ENCODE results near the gene TMEM178B.

TMEM178B gene

DNA sequence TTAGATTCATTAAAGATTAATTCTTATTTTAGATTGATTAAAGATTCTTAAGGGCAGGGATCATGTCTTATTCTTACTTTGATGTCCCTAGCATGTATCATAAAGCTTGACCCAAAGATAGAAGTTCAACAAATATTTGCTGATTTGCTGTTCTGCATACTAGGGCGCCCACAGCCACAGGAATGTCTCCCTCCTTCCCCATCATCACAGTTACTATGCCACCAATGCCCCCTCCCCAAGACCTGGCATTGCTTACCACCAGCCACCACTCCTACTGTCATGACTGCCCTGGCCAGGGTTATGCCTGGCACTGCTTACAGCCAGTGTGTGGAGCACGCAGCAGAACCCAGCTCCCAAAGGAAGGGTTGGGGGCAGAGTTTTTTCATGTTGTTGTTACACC lies 390.7 kb downstream of the TMEM178B start:
- no peaks in the 10 kb centered on the region for H3K4me1 ChIP-seq
- H3K9me3 ChIP-seq = no peaks in the 10 kb centered on the region
- H3K27ac ChIP-seq = no peak overlapping the region
- no peak for TF ChIP-seq CTCF (IDR thresholded peaks at IDR 0.05)
- no peak overlapping the region for H3K4me3 ChIP-seq
- DNase-seq = no peak
- intact Hi-C loops (cut with DNase I; ENCODE audit: low total_unique reads) = no loop called here
- H3K27me3 ChIP-seq = no peaks in the 10 kb centered on the region
- H3K36me3 ChIP-seq = no peaks in the 10 kb centered on the region

GRCh38 chr7:141466151-141466904 lies 392.5 kb downstream of the TMEM178B start:
- DNase-seq = no peak
- H3K9me3 ChIP-seq = no peaks in the 10 kb centered on the region
- H3K4me3 ChIP-seq = no peak overlapping the region
- no peaks in the 10 kb centered on the region for H3K4me1 ChIP-seq
- intact Hi-C loops (cut with DNase I; ENCODE audit: low total_unique reads) = no loop called here
- H3K27ac ChIP-seq = no peak overlapping the region
- H3K27me3 ChIP-seq = no peaks in the 10 kb centered on the region
- H3K36me3 ChIP-seq = no peaks in the 10 kb centered on the region
- TF ChIP-seq CTCF (IDR thresholded peaks at IDR 0.05) = no peak

DNA sequence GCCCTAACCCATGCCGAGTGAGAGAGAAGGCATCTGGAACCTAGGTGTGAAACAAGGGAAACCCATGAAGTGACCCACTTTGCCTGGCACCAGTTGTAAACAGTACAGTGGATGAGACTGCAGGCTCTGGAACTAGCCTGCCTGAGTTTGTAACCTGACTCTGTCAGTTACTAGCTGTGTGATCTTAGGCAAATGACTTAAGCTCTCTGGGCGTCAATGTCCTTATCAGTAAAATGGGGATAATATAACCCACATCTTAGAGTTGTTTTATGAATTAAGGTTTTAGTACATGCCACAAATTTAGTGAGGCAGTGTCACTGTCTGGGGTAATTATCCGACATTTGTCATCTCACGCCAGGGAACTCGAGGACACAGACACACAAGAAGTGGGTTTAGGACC lies 394.5 kb downstream of the TMEM178B start:
- no peaks in the 10 kb centered on the region for H3K9me3 ChIP-seq
- H3K27me3 ChIP-seq = no peaks in the 10 kb centered on the region
- intact Hi-C loops (cut with DNase I; ENCODE audit: low total_unique reads) = no loop called here
- H3K27ac ChIP-seq = no peak overlapping the region
- no peaks in the 10 kb centered on the region for H3K36me3 ChIP-seq
- H3K4me3 ChIP-seq = no peak overlapping the region
- TF ChIP-seq CTCF (IDR thresholded peaks at IDR 0.05) = no peak
- no peaks in the 10 kb centered on the region for H3K4me1 ChIP-seq
- DNase-seq = no peak

DNA sequence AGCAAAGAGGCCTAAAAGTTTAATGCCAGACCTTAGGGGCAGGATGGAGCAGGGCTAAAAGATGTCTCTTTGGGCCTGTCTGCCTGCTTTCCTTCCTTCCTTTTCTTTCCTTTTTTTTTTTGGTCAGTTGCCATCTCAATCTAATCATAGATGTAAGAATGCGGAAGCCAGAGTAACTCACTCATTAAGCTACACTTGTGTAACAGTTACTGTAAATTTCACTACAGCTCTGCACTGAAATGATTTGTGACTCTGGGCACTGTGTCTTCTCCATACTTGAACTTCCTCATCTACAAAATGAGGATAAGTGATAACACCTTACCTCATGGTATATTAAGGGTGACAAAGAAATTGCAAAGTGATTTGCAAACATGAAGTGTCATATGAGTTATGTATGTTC lies 401.8 kb downstream of the TMEM178B start:
- no peaks in the 10 kb centered on the region for H3K36me3 ChIP-seq
- no peaks in the 10 kb centered on the region for H3K27me3 ChIP-seq
- no peak overlapping the region for H3K4me3 ChIP-seq
- no peak for DNase-seq
- H3K9me3 ChIP-seq = no peaks in the 10 kb centered on the region
- intact Hi-C loops (cut with DNase I; ENCODE audit: low total_unique reads) = no loop called here
- H3K4me1 ChIP-seq = no peaks in the 10 kb centered on the region
- H3K27ac ChIP-seq = no peak overlapping the region
- TF ChIP-seq CTCF (IDR thresholded peaks at IDR 0.05) = no peak

DNA sequence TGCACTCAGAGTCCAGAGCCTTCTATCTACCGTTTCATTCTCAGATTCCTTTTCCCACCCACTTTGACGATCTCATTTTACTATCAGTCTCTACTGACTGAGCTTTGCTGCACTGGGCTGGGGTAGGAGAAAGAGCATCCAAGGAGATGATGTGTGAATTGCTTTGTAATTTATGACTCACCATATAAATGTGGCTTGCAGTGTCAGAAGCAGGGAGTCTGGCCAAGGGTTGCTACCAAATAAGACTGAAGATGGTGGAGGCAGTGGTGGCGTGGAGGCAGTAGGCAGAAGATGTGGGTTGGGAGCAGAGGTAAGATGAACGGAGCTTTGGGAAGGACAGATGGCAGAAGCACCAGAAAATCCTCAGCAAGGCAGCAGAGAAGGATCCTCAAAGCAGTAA lies 404.0 kb downstream of the TMEM178B start:
- no peaks in the 10 kb centered on the region for H3K9me3 ChIP-seq
- TF ChIP-seq CTCF (IDR thresholded peaks at IDR 0.05) = no peak
- H3K4me1 ChIP-seq = no peaks in the 10 kb centered on the region
- H3K27ac ChIP-seq = no peak overlapping the region
- H3K36me3 ChIP-seq = no peaks in the 10 kb centered on the region
- H3K27me3 ChIP-seq = no peaks in the 10 kb centered on the region
- DNase-seq = no peak
- intact Hi-C loops (cut with DNase I; ENCODE audit: low total_unique reads) = no loop called here
- H3K4me3 ChIP-seq = no peak overlapping the region

- Histone ChIP-seq H3K27ac (no peak overlapping the region), H3K27me3 (no peaks in the 10 kb centered on the region), H3K9me3 (no peaks in the 10 kb centered on the region), H3K4me3 (no peak overlapping the region), H3K4me1 (no peaks in the 10 kb centered on the region), H3K36me3 (no peaks in the 10 kb centered on the region)
- DNase-seq = no peak
- TF ChIP-seq CTCF (IDR thresholded peaks at IDR 0.05) = no peak
- intact Hi-C loops (cut with DNase I; ENCODE audit: low total_unique reads) = no loop called here
These were observed 405.0 kb downstream of the TMEM178B start for GRCh38 chr7:141478845-141479244.
